ENCODE results near the gene CLDN25.
"Not testable (repeated sequence)": the region's sequence is repeated elsewhere in the genome, so short reads cannot be mapped to it uniquely, and the experiment has no call there.

Gene CLDN25

GRCh38 chr11:113779496-113779895 is at the start of gene CLDN25:
CLDN25 (plus strand) TSS chr11:113779796; CDS start chr11:113779796, 0 bp downstream.
- no peak for FAIRE-seq

GRCh38 chr11:113730887-113731726 is 48.5 kb upstream of the CLDN25 start:
- no peak for FAIRE-seq

GRCh38 chr11:113732092-113732491 is 47.5 kb upstream of the CLDN25 start:
- no peak for FAIRE-seq

GRCh38 chr11:113736323-113736722 is 43.3 kb upstream of the CLDN25 start:
- no peak for FAIRE-seq

DNA sequence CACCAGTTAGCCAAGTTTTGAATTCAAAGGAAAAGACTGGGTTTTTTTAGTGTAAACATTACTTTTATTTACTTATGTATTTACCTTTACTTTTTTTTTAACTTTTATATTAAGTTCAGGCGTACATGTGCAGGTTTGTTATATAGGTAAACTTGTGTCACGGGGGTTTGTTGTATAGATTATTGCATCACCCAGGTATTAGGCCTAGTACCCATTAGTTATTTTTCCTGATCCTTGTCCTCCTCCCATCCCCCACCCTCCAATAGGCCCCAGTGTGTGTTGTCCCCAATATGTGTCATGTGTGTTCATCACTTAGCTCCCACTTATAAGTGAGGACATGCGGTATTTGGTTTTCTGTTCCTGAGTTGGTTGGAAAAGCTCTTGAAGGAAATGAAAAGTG is 26.7 kb upstream of the CLDN25 start:
- FAIRE-seq = no peak

DNA sequence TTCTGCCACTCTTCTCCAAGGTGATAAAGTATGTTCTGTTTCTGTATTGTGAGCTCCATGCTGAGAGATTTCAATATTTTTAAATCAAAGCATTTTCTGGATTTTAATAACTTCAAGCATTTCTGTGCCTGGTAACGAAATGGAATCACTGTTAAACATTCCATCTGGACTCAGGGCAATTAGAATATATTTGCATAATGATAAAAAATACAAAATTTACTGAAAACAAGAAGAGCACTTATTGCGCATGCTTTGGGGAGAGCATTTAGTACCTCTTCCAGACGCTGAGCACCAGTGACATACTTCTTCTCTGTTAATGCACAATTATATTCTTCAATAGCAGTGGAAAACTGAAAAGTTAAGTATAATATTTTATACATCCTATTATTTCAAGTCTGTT is 19.4 kb upstream of the CLDN25 start:
- FAIRE-seq = no peak

DNA sequence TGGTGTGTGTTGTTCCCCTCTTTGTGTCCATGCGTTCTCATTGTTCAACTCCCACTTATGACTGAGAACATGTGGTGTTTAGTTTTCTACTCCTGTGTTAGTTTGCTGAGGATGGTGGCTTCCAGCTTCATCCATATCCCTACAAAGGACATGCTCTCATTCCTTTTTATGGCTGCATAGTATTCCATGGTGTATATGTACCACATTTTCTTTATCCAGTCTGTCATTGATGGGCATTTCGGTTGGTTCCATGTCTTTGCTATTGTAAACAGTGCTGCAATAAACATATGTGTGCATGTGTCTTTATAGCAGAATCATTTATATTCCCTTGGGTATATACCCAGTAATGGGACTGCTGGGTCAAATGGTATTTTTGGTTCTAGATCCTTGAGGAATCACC is 16.6 kb upstream of the CLDN25 start:
- not testable (repeated sequence) for FAIRE-seq

- FAIRE-seq = no peak
These were observed 14.9 kb upstream of the CLDN25 start for GRCh38 chr11:113764527-113765219.

GRCh38 chr11:113771964-113772363 is 7.6 kb upstream of the CLDN25 start:
- FAIRE-seq = no peak

DNA sequence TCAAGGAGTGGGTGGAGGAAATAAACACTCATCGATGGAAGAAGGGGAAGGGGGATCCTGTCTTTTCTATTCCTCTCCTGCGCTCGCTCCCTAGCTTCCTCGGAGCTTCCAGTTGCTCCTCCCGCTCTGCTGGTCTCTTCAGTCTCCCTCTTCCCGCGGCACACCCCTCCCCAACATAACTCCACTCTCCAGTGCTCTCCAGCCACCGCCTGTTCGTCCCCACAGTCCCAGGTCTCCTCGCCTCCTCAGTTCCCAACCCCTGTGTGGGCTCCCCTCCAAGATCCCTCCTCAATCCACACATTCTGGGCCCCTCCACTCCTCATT is 6.5 kb upstream of the CLDN25 start:
- no peak for FAIRE-seq

DNA sequence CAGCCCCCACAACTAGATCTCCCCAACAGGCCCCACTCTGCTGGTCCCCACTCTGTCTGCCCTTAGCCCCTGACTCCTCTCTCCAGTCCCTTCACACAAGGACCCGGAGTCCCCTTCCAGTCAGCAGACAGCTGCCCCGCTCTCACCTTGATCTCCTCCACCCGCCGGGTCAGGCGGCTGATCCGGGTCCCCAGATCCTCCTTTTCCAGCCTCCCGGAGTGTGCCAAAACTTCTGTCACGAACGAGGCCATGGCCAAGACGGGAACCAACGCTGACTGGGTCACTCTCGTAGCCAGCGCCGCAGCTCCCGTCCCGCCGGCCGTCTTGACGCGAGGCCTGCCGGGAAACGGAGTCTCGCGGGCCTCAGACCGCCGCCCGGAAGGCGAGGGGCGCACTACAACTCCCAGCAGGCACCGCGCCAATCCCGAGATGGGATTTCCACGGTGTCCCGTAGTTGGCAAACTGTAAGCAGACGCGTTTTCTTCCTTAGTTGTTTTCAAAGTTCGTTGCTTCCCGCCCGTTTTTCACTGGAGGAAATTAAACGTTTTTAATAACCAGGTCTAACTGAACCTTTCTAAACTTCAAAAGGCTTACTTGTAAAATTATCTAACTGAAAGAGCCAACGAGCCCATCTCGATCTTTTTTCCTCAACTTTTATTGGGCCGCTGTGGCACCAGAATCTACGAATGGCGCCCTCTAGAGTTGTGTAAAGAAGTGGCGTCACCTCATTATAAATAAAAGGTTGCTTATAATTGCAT is 6.0 kb upstream of the CLDN25 start, which contains the start of gene ZW10:
Gene ZW10 (minus strand): TSS at position 277 of the 758 bp plus-strand sequence. CDS start 26 bp downstream, at position 251.
- FAIRE-seq = peak; percentile 57

GRCh38 chr11:113774174-113774503 is 5.5 kb upstream of the CLDN25 start:
- peak; percentile 87 for FAIRE-seq

DNA sequence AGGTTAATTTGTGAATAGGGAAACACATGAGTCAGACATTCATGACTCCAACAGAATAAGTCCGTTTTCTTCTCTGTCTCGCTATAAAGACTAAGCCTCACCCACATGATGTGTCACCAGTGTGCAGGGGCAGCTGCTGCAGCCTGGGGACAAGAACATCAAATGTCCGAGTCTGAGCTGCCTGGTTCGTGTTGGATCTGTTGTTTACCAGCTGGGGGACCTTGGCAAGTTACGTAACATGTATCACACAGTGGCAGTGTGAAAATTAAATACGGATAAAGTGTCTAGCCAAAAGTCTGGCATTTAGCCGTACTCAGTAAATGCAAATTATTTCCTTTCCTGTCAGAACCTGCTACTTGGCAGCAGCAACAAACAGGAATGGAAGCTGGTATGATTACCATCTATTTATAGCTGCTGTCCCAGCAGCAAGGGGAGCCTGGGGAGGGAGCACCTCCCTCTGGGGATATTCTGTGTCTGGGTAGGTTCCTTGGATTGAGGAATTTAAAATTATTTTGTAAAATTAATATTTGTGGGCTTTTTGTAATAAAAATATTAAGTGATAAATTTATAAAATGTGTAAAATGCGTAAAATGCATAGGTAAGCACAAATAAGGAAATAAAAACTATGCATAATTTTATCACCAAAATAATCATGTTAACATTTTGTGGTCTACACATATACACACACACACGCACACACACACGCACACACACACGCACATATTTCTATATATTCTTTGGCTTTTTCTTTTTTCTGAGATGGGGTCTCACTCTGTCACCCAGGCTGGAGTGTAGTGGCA is 1.3 kb upstream of the CLDN25 start:
- no peak for FAIRE-seq

DNA sequence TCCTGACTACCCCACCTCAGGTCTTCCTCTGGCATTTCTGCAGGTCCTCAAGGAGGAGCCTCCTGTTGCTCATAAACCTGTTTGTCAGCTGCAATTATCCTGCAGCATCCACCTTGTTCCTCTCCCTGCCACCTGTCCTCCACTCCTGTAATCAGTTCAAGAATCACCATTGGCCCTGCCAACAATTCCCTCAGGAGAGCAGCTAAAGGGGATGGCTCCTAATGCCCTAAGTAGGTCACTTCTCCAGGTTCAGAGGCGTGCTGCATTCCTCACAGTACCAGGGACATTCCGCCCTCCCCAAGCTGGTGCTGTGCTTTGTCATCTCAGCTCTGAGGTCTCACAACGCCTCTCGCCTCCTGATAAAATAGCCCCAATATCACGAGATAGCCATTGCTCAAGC is 2.1 kb downstream of the CLDN25 start:
- FAIRE-seq = no peak

- no peak for FAIRE-seq
These were observed 2.5 kb downstream of the CLDN25 start for GRCh38 chr11:113782134-113782533.

DNA sequence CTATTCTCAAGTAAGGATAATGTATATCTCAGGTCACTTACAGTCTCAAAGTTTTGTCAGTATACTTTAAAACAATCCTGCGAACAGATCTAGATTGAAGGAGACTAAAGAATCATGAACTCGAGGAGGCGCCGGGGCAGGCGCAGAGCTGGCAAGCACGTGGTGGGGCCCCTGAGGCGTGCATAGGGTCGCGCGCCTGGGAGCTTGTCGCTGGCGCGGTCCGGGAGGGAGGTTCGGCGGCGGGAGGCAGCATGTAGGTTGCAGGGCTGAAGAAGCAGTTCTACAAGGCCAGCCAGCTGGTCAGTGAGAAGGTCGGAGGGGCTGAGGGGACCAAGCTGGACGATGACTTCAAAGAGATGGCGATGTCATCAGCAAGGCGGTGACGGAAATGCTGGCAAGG is 9.4 kb downstream of the CLDN25 start:
- FAIRE-seq = not testable (repeated sequence)

GRCh38 chr11:113789675-113790320 is 10.2 kb downstream of the CLDN25 start:
- no peak for FAIRE-seq

- FAIRE-seq = no peak
These were observed 17.2 kb downstream of the CLDN25 start for GRCh38 chr11:113796663-113797259.

GRCh38 chr11:113802621-113803020 is 23.0 kb downstream of the CLDN25 start:
- FAIRE-seq = no peak

- no peak for FAIRE-seq
These were observed 26.0 kb downstream of the CLDN25 start for GRCh38 chr11:113805640-113806039.

DNA sequence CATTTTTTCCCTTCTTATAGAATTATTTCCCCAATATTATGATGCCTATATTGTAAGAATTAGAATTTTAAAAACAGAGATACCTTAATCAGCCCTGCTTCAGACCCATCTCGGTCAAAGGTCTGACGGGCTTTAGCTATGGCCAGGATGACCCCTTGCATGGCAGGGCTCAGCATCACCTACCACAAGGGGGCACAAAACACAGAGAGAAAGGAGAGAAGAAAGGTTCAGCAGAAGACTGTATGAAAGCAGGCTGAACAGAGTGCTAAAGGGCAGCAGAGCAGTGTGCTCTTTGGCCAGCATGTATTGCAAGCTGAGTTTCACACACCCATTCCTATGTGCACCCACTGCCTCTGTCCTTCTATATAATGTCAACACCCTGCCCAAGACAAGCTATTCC is 26.8 kb downstream of the CLDN25 start:
- FAIRE-seq = no peak

DNA sequence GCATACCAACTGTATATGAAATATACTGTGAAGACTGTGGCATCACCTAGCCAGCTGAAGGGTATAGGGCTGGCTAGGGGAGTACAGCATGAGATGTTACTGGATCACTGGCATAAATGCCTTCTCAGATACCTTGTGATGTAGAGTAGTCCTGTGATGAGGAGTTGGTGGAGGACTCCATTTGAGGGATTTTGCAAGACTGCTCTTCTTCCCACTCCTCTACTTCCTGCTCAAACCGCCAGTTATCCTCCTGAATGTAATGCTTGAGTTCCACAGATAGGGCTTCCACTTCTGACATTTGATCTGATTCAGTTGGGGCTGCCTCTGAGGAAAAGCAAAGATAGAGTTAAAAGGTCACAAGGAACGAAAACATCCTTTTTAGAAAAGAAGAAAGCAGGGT is 29.3 kb downstream of the CLDN25 start:
- FAIRE-seq = no peak

Measured in colon (tissue), 2 donors.